GM19193 (cell line): ENCODE data around the gene TMC6.

Experiments
- POLR2A ChIP-seq: IDR thresholded peaks from 4 replicates; pipeline ENCODE4 v1.6.1; 2011; ENCODE audit not compliant: insufficient read depth, insufficient read length; ENCODE audit errors: extremely low read depth

Gene TMC6

GRCh38 chr17:78111727-78112517 is 16.6 kb downstream of the TMC6 start:
- no peak for TF ChIP-seq POLR2A

DNA sequence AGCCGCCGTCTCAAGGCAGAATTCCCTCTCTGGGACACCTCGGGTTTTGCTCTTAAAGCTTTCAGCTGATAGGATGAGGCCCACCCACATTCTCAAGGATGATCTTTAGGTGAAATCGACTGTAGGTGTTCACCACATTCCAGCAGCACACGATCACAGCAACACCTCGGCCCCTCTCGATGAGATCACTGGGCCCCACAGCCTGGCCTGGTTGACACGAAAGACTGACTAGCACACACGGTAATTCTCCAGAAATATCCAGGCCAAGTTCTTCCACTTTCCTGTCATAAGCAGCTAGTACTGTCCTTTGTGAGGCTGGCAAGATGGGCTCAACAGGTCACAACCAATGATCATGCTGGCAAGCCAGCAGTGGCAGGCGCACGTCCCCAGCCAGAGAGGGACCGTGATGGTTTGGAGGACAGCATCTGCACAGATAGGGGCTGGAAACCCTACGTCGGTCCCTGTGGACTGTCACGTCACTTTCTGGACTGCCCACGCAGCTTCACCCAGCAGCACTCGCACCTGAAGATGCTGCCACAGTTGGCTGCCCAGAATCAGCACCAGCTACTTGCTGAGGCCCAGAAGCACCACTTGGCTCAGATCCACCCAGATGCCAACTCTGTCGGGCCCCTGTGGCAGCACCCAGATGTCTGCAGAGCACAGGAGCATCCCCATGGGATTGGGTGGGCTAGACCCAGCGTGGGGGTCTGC is 17.4 kb downstream of the TMC6 start:
- TF ChIP-seq POLR2A, result peak; percentile 29

- no peak for TF ChIP-seq POLR2A
Observed at GRCh38 chr17:78110363-78111015, 18.1 kb downstream of the TMC6 start.

GRCh38 chr17:78109489-78109761 is 19.1 kb downstream of the TMC6 start:
- TF ChIP-seq POLR2A, result no peak

GRCh38 chr17:78108726-78109488 is 19.6 kb downstream of the TMC6 start:
- TF ChIP-seq POLR2A, result no peak

DNA sequence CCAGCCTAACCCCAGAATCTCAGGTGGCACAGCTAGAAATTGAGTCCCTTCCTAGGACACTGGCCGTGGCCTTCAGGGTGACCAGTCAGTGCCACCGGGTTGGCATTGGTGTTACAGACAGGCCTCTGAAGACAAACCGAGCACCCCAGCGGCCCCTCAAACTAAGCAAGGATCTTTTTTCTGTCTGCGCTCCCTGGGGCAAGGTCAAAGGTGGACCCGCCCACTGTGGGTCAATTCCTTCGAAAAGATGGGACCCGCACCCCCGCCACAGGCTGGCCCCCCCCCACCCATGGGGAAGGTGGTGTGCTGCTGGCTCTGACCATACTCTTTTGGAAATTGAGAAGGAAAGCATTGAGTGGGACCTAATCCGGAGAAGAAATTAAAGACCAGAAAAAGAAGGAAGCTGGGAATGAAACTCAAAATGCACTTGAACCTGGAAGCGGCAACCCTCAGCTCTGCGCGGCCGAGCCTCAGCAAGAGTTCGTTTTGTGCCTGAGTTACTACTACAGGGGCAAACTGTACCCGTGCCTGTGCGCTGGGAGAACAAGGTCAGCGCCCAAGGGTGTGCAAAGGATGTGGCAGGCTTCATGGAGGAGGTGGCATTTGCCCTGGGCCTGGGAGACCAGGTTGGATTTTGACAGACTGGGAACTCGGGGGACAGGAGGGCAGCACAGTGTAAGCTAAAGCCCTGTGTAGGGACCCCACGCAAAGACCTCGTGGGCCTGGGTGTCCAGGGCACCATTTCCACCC is 20.4 kb downstream of the TMC6 start:
- no peak for TF ChIP-seq POLR2A

DNA sequence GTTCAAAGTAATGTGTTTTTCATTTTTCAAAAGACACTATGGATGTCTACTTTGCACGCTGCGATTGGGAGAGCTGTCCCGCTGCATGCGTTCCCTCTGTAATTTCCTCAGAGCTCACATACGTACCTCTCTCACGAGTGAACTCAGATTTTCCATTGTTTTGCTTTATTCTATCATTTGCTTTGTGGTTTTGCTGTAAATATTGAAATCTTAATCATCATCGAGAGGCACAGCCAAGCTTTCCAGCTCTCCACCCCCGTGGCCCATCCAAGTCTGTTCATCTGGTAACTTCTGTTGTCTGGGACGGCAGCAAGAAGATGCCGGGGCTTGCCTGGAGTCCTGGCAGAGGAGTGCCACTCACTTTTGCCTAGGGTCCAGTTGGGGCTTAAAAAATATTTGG is 21.1 kb downstream of the TMC6 start:
- no peak for TF ChIP-seq POLR2A

DNA sequence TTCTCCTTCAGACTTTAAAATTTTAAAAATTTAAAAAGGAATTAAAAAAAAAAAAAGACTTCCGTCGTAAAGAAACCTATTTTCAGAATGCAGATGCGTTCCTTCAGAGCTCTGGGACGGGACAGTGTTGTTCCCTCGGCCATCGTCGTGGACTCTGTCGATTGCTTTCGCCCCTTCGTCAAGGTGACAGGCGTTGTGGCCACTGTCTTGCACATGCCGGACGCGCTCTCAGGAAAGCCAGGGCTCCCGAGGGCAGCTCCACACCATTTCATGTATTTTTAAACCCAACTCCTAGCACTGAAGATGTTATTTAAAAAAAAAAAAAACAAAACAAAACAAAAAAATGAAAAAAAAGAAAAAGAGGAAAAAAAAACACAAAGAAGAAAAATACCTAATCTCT is 22.3 kb downstream of the TMC6 start:
- no peak for TF ChIP-seq POLR2A

GRCh38 chr17:78105551-78105950 is 23.0 kb downstream of the TMC6 start:
- TF ChIP-seq POLR2A, result no peak

DNA sequence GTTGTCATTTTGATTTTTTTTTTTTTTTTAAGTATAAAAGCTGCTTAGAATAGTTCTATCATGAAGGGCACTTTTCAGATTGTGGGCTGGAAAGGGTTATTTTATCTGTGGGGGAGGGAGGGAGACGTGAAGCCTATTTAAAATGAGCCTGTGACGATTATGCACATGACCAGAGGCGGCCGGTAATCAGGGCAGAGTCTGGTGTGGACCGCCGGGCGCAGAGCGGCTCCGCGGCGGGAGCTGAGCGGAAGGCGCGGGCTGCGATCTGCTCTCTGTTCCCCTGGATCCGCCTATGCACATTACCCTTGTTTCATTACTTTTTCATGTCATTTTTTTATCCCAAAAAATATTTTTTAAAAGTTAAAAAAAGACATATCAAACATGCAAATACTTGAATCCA is 23.5 kb downstream of the TMC6 start:
- TF ChIP-seq POLR2A, result no peak

DNA sequence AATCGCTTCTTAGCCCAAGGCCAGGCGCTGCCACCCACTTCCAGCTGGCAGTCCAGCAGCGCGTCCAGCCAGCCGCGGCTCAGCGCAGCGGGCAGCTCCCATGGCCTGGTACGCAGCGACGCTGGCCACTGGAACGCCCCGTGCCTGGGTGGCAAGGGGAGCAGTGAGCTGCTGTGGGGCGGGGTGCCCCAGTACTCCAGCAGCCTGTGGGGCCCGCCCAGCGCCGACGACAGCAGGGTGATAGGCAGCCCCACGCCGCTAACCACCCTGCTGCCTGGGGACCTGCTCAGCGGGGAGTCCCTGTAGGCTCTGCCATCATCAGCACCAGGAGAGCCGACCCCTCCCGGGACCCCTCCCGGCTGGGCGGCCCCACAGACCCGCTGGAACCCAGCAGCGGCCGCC is 24.0 kb downstream of the TMC6 start:
- no peak for TF ChIP-seq POLR2A

DNA sequence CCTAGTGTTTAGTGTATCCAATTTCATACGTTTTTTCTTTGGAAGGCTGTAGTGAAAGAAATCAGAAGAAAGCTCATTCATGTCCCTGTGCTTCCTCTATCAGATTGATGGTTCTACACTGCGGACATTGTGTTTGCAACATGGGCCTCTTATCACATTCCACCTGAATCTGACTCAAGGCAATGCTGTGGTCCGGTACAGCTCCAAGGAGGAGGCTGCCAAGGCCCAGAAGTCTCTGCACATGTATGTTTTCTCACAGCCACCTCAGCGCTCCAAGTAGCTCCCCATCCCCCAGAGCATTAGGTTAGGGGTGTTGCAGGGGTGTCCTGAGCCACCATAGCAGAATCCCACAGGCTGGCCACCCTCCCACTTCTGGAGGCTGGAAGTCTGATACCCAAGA is 25.2 kb downstream of the TMC6 start:
- no peak for TF ChIP-seq POLR2A

DNA sequence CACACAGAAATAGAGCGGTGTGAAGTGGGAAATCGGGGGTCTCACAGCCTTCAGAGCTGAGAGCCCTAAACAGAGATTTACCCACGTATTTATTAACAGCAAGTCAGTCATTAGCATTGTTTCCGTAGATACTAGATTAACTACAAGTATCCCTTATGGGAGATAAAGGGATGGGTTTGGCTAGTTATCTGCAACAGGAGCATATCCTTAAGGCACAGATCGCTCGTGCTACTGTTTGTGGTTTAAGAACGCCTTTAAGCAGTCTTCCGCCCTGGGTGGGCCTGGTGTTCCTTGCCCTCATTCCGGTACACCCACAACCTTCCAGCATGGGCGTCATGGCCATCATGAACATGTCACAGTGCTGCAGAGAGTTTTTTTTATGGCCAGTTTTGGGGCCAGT is 27.0 kb downstream of the TMC6 start:
- TF ChIP-seq POLR2A, result no peak

DNA sequence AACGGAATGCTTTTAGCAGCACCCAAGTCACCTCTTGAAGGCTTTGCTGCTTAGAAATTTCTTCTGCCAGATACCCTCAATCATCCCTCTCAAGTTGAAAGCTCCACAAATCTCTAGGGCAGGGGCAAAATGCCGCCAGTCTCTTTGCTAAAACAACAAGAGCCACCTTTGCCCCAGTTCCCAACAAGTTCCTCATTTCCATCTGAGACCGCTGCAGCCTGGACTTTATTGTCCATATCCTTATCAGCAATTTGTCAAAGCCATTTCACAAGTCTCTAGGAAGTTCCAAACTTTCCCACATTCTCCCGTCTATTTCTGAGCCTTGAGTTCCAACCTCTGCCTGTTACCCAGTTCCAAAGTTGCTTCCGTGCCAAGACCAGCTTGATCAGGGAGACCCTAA is 27.4 kb downstream of the TMC6 start:
- TF ChIP-seq POLR2A, result no peak

DNA sequence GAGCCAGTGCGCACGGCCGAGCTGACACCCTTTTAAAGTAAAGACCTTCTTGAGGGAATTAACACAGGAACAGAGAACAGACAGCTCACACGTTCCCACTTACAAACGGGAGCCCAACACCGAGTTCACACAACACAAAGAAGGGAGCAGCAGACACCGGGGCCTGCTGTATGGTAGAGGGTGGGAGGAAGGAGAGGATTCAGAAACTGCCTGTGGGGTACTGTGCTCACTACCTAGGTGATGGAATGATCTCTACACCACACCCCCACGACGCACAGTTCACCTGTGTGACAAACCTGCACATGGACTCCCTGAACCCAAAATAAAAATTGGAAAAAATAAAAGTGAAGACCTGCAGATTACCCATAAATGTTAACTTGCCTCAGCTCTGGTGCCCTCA is 32.5 kb downstream of the TMC6 start:
- TF ChIP-seq POLR2A, result no peak
